Panc1 (cell line): ENCODE measurements around the gene FPGS. TPM values are rescaled to one million over a fixed set of nuclear protein-coding genes. Genes with fewer than 3 reads are reported as not detected.

ENCODE experiments used
- ATAC-seq: fragments of 200-7000 bp; cut with Tn5 transposase; 2 replicates; pipeline ENCODE4 v1.9.1; 2020; ENCODE audit warnings: mild to moderate bottlenecking, moderate library complexity
- BruUV-seq: library from RNA; stranded (reverse); fragments of 400-500 nt; replicated peaks from 2 replicates; lab custom pipeline; 2021; lab: Mats Ljungman, UMichigan
- CTCF ChIA-PET: fragments of 300-600 bp; sonication (Branson Sonifier 250); formaldehyde crosslinking; loops from one replicate; lab custom pipeline; 2022; ENCODE audit warnings: antibody characterized with exemption; lab: Charles Lee
- POLR2A ChIA-PET: fragments of 300-600 bp; sonication (Branson Sonifier 250); formaldehyde crosslinking; loops from one replicate; lab custom pipeline; 2022; ENCODE audit warnings: antibody characterized with exemption; lab: Charles Lee
- DNase-seq: peaks from one replicate; pipeline ENCODE4 v3.0.0-alpha.2; 2010; ENCODE audit warnings: low read depth, low spot score
- H3K27ac ChIP-seq: 2 replicates; pipeline ENCODE4 v1.5.1; 2011; ENCODE audit warnings: mild to moderate bottlenecking, low read length, inconsistent platforms
- H3K27me3 ChIP-seq: fragments of 200-500 bp; sonication (Bioruptor generic); 2 replicates; pipeline ENCODE4 v1.6.0; 2014; ENCODE audit warnings: low read length, inconsistent platforms; ENCODE audit not compliant: control insufficient read depth, insufficient read depth
- H3K36me3 ChIP-seq: fragments of 200-500 bp; sonication (Bioruptor generic); 2 replicates; pipeline ENCODE4 v1.5.1; 2014; ENCODE audit warnings: inconsistent platforms, mild to moderate bottlenecking, low read length, moderate library complexity; ENCODE audit not compliant: control insufficient read depth, insufficient read depth
- H3K4me1 ChIP-seq: 2 replicates; pipeline ENCODE4 v1.5.1; 2011; ENCODE audit warnings: inconsistent platforms, mild to moderate bottlenecking, low read length, moderate library complexity; ENCODE audit not compliant: control insufficient read depth, insufficient read depth
- H3K4me3 ChIP-seq, 2 experiments: 2 replicates each; pipeline ENCODE4 v1.5.1; 2011 to 2012; ENCODE audit warnings: low read depth in 2 of 2, low read length in 2 of 2, mild to moderate bottlenecking in 2 of 2, inconsistent platforms in 1 of 2, moderate library complexity in 1 of 2
- H3K9me3 ChIP-seq: fragments of 200-500 bp; sonication (Bioruptor generic); 2 replicates; pipeline ENCODE4 v1.5.1; 2014; ENCODE audit warnings: low read depth, mild to moderate bottlenecking, inconsistent platforms, low read length, moderate library complexity; ENCODE audit not compliant: control insufficient read depth, insufficient read depth
- POLR2AphosphoS5 ChIP-seq: IDR thresholded peaks from 2 replicates; pipeline ENCODE4 v1.6.1; 2012; ENCODE audit warnings: mild to moderate bottlenecking, low read depth, low read length, moderate library complexity
- SIN3A ChIP-seq: IDR thresholded peaks from 2 replicates; pipeline ENCODE4 v1.6.1; 2012; ENCODE audit warnings: low read depth, mild to moderate bottlenecking, low read length, moderate library complexity, borderline replicate concordance; ENCODE audit not compliant: insufficient read depth
- TCF7L2 ChIP-seq: IDR thresholded peaks from 2 replicates; pipeline ENCODE4 v1.6.1; 2011; ENCODE audit warnings: mild to moderate bottlenecking, low read depth, low read length, inconsistent platforms
- in situ Hi-C: cut with HindIII; loops from 2 replicates; pipeline ENCODE4 v1.10.0; 2016; ENCODE audit warnings: low sequenced_read_pairs, low pct_unique_long_range_greater_than_20kb
- intact Hi-C: fragments of 100-400 bp; cut with micrococcal nuclease; formaldehyde crosslinking; loops from one replicate; pipeline ENCODE4 v1.10.0; 2022; ENCODE audit not compliant: unreplicated experiment
- total RNA-seq: library from RNA; stranded (reverse); gene quantifications from one replicate; pipeline ENCODE4 v1.2.1, GENCODE V29; 2021; ENCODE audit not compliant: unreplicated experiment
- TF ChIP-seq, protein P1 (sequence below): fragments of 450-650 bp; IDR thresholded peaks from 2 replicates; pipeline ENCODE4 v1.5.1; 2017; ENCODE audit warnings: mild to moderate bottlenecking
- TF ChIP-seq, protein P2 (sequence below), 2 experiments: IDR thresholded peaks; 2 replicates each; pipeline ENCODE4 v1.6.1; 2011 to 2012; ENCODE audit warnings: low read depth in 2 of 2, control low read depth in 1 of 2, low read length in 1 of 2, mild to moderate bottlenecking in 1 of 2, moderate library complexity in 1 of 2; ENCODE audit not compliant: insufficient read depth in 1 of 2

Gene FPGS
- total RNA-seq, 1 experiment from 2014 or later = 56.5 TPM

DNA sequence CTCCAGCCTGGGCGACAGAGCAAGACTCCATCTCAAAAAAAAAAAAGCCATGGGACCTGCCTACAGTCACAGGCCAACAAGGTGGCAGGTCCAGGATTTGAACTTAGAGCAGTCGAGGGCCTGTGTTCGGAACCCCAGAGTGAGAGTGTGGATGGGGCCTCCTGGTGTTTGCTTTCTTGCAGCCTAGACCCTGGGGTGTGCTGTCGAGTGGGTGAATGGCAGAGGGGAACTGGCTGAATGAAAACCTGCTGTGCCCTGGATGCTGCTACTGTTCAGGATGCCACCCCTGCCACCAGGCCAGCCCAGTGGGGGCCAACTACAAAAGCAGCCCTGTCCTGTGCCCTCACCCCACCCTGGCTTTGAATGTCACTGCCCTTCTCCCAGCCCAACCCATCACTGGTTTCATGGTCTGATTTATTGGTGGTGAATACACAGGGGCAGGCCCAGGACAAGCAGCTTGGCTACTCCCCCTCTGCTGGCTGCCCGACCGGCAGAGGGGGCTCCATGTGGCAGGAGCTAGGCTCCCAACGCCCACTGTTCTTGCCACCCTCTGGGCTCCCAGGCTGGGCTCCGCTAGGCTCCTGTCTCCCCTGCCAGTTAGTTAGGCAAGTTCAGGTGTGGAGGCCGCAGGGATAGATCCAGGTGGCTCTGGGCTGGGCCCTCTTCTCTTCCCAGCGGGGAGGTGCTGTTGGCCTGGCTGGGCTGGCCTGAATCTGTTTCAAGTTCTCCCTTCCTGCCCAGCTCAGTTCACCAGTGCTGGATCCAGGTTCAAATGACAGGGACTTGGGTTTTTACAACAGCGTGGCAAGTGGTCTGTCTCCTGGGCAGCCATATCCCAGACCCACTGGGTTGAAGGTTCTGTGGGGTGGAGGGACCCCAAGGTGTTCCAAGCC lies 12.2 kb downstream of the FPGS start:
- TSS peak; percentile 94 for BruUV-seq
- H3K27ac ChIP-seq = no peak overlapping the region
- no peaks in the 10 kb centered on the region for H3K4me1 ChIP-seq
- no peaks in the 10 kb centered on the region for H3K9me3 ChIP-seq
- H3K27me3 ChIP-seq = no peaks in the 10 kb centered on the region
- DNase-seq (no peak), ATAC-seq (peak; percentile 17; the same call in 1 of the 2 replicates)
- in situ Hi-C loops (no loop called here), intact Hi-C loops (no loop called here)
- ChIA-PET CTCF (no interaction called here), POLR2A (interaction anchor here (0.6 to 0.7 kb wide), 2 partner anchors 30 to 1500 kb away, joined by 4 read pairs; no protein-coding TSS in a partner anchor)
- H3K4me3 ChIP-seq = no peak overlapping the region
- no peaks in the 10 kb centered on the region for H3K36me3 ChIP-seq
- TF ChIP-seq SIN3A = no peak
- no peak for TF ChIP-seq POLR2AphosphoS5
- TF ChIP-seq, protein P1, sequence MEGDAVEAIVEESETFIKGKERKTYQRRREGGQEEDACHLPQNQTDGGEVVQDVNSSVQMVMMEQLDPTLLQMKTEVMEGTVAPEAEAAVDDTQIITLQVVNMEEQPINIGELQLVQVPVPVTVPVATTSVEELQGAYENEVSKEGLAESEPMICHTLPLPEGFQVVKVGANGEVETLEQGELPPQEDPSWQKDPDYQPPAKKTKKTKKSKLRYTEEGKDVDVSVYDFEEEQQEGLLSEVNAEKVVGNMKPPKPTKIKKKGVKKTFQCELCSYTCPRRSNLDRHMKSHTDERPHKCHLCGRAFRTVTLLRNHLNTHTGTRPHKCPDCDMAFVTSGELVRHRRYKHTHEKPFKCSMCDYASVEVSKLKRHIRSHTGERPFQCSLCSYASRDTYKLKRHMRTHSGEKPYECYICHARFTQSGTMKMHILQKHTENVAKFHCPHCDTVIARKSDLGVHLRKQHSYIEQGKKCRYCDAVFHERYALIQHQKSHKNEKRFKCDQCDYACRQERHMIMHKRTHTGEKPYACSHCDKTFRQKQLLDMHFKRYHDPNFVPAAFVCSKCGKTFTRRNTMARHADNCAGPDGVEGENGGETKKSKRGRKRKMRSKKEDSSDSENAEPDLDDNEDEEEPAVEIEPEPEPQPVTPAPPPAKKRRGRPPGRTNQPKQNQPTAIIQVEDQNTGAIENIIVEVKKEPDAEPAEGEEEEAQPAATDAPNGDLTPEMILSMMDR = no peak
- TF ChIP-seq TCF7L2 = no peak
- TF ChIP-seq, protein P2, sequence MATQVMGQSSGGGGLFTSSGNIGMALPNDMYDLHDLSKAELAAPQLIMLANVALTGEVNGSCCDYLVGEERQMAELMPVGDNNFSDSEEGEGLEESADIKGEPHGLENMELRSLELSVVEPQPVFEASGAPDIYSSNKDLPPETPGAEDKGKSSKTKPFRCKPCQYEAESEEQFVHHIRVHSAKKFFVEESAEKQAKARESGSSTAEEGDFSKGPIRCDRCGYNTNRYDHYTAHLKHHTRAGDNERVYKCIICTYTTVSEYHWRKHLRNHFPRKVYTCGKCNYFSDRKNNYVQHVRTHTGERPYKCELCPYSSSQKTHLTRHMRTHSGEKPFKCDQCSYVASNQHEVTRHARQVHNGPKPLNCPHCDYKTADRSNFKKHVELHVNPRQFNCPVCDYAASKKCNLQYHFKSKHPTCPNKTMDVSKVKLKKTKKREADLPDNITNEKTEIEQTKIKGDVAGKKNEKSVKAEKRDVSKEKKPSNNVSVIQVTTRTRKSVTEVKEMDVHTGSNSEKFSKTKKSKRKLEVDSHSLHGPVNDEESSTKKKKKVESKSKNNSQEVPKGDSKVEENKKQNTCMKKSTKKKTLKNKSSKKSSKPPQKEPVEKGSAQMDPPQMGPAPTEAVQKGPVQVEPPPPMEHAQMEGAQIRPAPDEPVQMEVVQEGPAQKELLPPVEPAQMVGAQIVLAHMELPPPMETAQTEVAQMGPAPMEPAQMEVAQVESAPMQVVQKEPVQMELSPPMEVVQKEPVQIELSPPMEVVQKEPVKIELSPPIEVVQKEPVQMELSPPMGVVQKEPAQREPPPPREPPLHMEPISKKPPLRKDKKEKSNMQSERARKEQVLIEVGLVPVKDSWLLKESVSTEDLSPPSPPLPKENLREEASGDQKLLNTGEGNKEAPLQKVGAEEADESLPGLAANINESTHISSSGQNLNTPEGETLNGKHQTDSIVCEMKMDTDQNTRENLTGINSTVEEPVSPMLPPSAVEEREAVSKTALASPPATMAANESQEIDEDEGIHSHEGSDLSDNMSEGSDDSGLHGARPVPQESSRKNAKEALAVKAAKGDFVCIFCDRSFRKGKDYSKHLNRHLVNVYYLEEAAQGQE (IDR thresholded peaks at IDR 0.05; ENCODE audit: insufficient read depth in 1 of 2, low read depth in 2 of 2, low read length in 1 of 2) = no peak

DNA sequence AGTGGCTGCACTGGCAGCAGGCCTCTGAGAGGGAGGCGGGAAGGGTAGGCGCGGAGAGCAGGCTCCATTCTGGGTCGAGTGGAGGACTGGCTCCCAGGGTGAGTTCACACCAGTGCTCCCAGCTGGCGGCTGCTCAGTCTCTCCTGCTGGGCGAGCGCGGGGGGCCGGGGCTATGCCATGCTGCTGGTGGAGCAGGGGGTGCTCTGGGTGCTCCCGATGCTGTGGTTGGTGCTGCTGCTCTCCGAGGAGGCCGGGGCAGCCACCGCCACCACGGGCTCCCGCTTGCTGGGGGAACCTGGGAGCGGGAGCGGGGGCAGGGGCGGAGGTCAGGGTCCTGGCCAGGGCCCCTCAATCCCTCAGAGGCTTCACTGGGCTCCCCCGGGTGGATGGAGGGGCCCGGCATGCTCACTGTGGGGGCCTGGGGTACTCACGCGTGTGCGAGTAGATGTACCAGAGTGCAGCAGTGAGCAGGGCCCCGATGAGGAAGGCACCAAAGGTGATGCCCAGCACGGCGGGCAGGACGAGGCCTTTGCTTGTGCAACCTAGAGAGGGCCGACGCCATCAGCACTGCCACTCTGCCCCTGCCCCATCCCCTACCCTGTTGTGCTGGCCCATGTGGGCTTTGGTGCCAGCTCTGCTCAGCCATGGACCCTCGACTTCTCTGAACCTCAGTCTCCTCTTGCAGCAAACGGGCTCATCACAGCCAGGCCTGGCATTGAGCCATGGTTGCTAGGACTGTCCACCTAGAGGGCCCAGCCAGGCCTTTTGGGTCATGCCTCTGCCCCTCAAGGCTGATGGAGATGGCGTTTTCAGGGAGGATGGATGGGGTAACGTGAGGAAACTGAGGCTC lies 13.1 kb downstream of the FPGS start:
- no peak for DNase-seq
- TF ChIP-seq, protein P1 = no peak
- TF ChIP-seq POLR2AphosphoS5 (no peak), SIN3A (no peak)
- Histone ChIP-seq H3K36me3 (no peaks in the 10 kb centered on the region), H3K4me3 (no peak overlapping the region), H3K27me3 (no peaks in the 10 kb centered on the region), H3K9me3 (no peaks in the 10 kb centered on the region), H3K4me1 (no peaks in the 10 kb centered on the region), H3K27ac (no peak overlapping the region)
- POLR2A ChIA-PET = no interaction called here
- in situ Hi-C loops (no loop called here), intact Hi-C loops (no loop called here)
- ATAC-seq = peak; percentile 13; the same call in 1 of the 2 replicates
- BruUV-seq = no TSS peak
- CTCF ChIA-PET = no interaction called here
